Measurements from ENCODE around the gene MEI4.

GRCh38 chr6:77707603-77708002 is 54.8 kb downstream of the MEI4 start:
- TF ChIP-seq CTCF (IDR thresholded peaks at IDR 0.05) (no peak), POLR2A (IDR thresholded peaks at IDR 0.05) (no peak)
